Muscle of leg (tissue), 11 donors: ENCODE results near the gene LARGE2. TPM values are rescaled to one million over a fixed set of nuclear protein-coding genes. Genes with fewer than 3 reads are reported as not detected.

Experiments used
- DNase-seq: peaks from one replicate; pipeline ENCODE4 v3.0.0; 2013
- H3K27ac ChIP-seq: one replicate; pipeline ENCODE4 v1.5.1; 2013; ENCODE audit warnings: mild to moderate bottlenecking, low read length, control low read depth
- H3K27me3 ChIP-seq: one replicate; pipeline ENCODE4 v1.6.1; 2013; ENCODE audit warnings: low read length; ENCODE audit not compliant: control insufficient read depth, insufficient read depth
- H3K36me3 ChIP-seq: one replicate; pipeline ENCODE4 v1.6.1; 2013; ENCODE audit warnings: low read length; ENCODE audit not compliant: control insufficient read depth, insufficient read depth
- H3K4me1 ChIP-seq: one replicate; pipeline ENCODE4 v1.6.1; 2013; ENCODE audit warnings: low read length; ENCODE audit not compliant: control insufficient read depth, insufficient read depth
- H3K4me3 ChIP-seq: one replicate; pipeline ENCODE4 v1.5.1; 2013; ENCODE audit warnings: low read length, control low read depth
- H3K9me3 ChIP-seq: replicated peaks from 2 replicates; pipeline ENCODE4 v1.6.1; 2013; ENCODE audit warnings: low read depth, low read length; ENCODE audit not compliant: control insufficient read depth
- WGBS: methylation state at CpG from one replicate; pipeline ENCODE4 v1.1.5; 2013; ENCODE audit warnings: missing lambda C conversion rate; ENCODE audit not compliant: insufficient coverage; 5-methylcytosine and 5-hydroxymethylcytosine counted together
- polyA plus RNA-seq, 8 donors: library from polyadenylated mRNA; unstranded; fragments of 120-200 nt; gene quantifications; one replicate each; pipeline versions ENCODE4 v1.2.1 to v1.2.3, GENCODE V29; 2013; ENCODE audit warnings: inconsistent platforms in 1 of 8, low replicate concordance in 1 of 8; ENCODE audit not compliant: insufficient read length in 8 of 8, insufficient read depth in 1 of 8
- total RNA-seq: library from RNA; stranded (reverse); fragments of 120-200 nt; gene quantifications from one replicate; pipeline ENCODE4 v1.2.4, GENCODE V29; 2013

Gene LARGE2
- total and polyA plus RNA-seq, 9 donors = 0.24 to 4.4 (median 0.67) TPM

GRCh38 chr11:45921561-45922424 is 663 bp upstream of the LARGE2 start:
- peaks cover 53% of the 10 kb centered on the region for H3K27me3 ChIP-seq
- H3K27ac ChIP-seq = no peak overlapping the region
- peak; percentile 76 for DNase-seq
- H3K9me3 ChIP-seq = no peaks in the 10 kb centered on the region
- peaks cover 32% of the 10 kb centered on the region for H3K4me1 ChIP-seq
- H3K4me3 ChIP-seq = no peak overlapping the region
- WGBS = 7% methylated on average over 41 of the region's 54 CpGs
- H3K36me3 ChIP-seq = no peaks in the 10 kb centered on the region

GRCh38 chr11:45924036-45924915 is 1.8 kb downstream of the LARGE2 start:
- WGBS = 78% methylated on average over 11 of the region's 22 CpGs

GRCh38 chr11:45924927-45925326 is 2.5 kb downstream of the LARGE2 start:
- DNase-seq = no peak

More at GRCh38 chr11:45924036-45924915, 1.8 kb downstream of the LARGE2 start:
- DNase-seq = no peak
- no peaks in the 10 kb centered on the region for H3K9me3 ChIP-seq
- no peak overlapping the region for H3K27ac ChIP-seq
- peaks cover 18% of the 10 kb centered on the region for H3K4me1 ChIP-seq
- H3K27me3 ChIP-seq = peaks cover 53% of the 10 kb centered on the region
- no peak overlapping the region for H3K4me3 ChIP-seq
- H3K36me3 ChIP-seq = no peaks in the 10 kb centered on the region

GRCh38 chr11:45925550-45925949 is 3.1 kb downstream of the LARGE2 start:
- H3K27me3 ChIP-seq = peaks cover 46% of the 10 kb centered on the region
- H3K4me1 ChIP-seq = peaks cover 21% of the 10 kb centered on the region
- no peak for DNase-seq
- no peak overlapping the region for H3K4me3 ChIP-seq
- no CpG with 5 or more reads among the region's 3 CpGs for WGBS
- H3K9me3 ChIP-seq = no peaks in the 10 kb centered on the region
- no peak overlapping the region for H3K27ac ChIP-seq
- no peaks in the 10 kb centered on the region for H3K36me3 ChIP-seq

More at GRCh38 chr11:45924927-45925326, 2.5 kb downstream of the LARGE2 start:
- Histone ChIP-seq H3K36me3 (no peaks in the 10 kb centered on the region), H3K9me3 (no peaks in the 10 kb centered on the region), H3K4me3 (no peak overlapping the region), H3K27ac (no peak overlapping the region), H3K4me1 (peaks cover 18% of the 10 kb centered on the region), H3K27me3 (peaks cover 52% of the 10 kb centered on the region)
- WGBS = 75% methylated on average over 3 of the region's 6 CpGs

GRCh38 chr11:45926001-45926401 is 3.5 kb downstream of the LARGE2 start:
- H3K27me3 ChIP-seq = peaks cover 41% of the 10 kb centered on the region
- no peak overlapping the region for H3K4me3 ChIP-seq
- H3K9me3 ChIP-seq = no peaks in the 10 kb centered on the region
- no peak for DNase-seq
- H3K27ac ChIP-seq = no peak overlapping the region
- 35% methylated on average over 9 of the region's 12 CpGs for WGBS
- peaks cover 4% of the 10 kb centered on the region for H3K36me3 ChIP-seq
- H3K4me1 ChIP-seq = peaks cover 21% of the 10 kb centered on the region

- no peak for DNase-seq
- WGBS = 91% methylated on average over 8 of the region's 12 CpGs
- Histone ChIP-seq H3K27me3 (peaks cover 34% of the 10 kb centered on the region), H3K36me3 (peaks cover 12% of the 10 kb centered on the region), H3K9me3 (no peaks in the 10 kb centered on the region), H3K27ac (no peak overlapping the region), H3K4me3 (no peak overlapping the region), H3K4me1 (peaks cover 17% of the 10 kb centered on the region)
Measured at GRCh38 chr11:45926536-45927331, 4.3 kb downstream of the LARGE2 start.

GRCh38 chr11:45927332-45927683 is 4.9 kb downstream of the LARGE2 start:
- Histone ChIP-seq H3K27ac (no peak overlapping the region), H3K36me3 (peaks cover 18% of the 10 kb centered on the region), H3K4me1 (peaks cover 11% of the 10 kb centered on the region), H3K4me3 (no peak overlapping the region), H3K9me3 (no peaks in the 10 kb centered on the region), H3K27me3 (peaks cover 28% of the 10 kb centered on the region)
- WGBS = 67% methylated on average over 15 of the region's 15 CpGs
- DNase-seq = no peak

GRCh38 chr11:45927684-45928413 is 5.4 kb downstream of the LARGE2 start:
- Histone ChIP-seq H3K4me3 (no peak overlapping the region), H3K4me1 (peaks cover 10% of the 10 kb centered on the region), H3K27ac (no peak overlapping the region), H3K36me3 (peaks cover 19% of the 10 kb centered on the region), H3K27me3 (peaks cover 25% of the 10 kb centered on the region), H3K9me3 (no peaks in the 10 kb centered on the region)
- 93% methylated on average over 26 of the region's 27 CpGs for WGBS
- no peak for DNase-seq

- Histone ChIP-seq H3K4me1 (peaks cover 7% of the 10 kb centered on the region), H3K27ac (no peak overlapping the region), H3K9me3 (no peaks in the 10 kb centered on the region), H3K36me3 (peaks cover 28% of the 10 kb centered on the region), H3K27me3 (peaks cover 18% of the 10 kb centered on the region), H3K4me3 (no peak overlapping the region)
- 77% methylated on average over 8 of the region's 13 CpGs for WGBS
- no peak for DNase-seq
Measured at GRCh38 chr11:45928535-45929215, 6.2 kb downstream of the LARGE2 start.
